GM23338 (cell line): ENCODE data around the gene PTPRE. TPM values are rescaled to one million over a fixed set of nuclear protein-coding genes. Genes with fewer than 3 reads are reported as not detected.

Experiments
- ATAC-seq: fragments of 200-7000 bp; cut with Tn5 transposase; 3 replicates; pipeline ENCODE4 v1.9.1; 2020
- DNase-seq: peaks from one replicate; pipeline ENCODE4 v3.0.0-alpha.2; 2015; ENCODE audit warnings: low spot score
- H2AFZ ChIP-seq: fragments of 200-600 bp; sonication (generic); 2 replicates; pipeline ENCODE4 v1.8.0; 2016; ENCODE audit warnings: antibody characterized with exemption, mild to moderate bottlenecking, moderate library complexity
- H3F3A ChIP-seq: fragments of 200-600 bp; sonication (generic); replicated peaks from 2 replicates; pipeline ENCODE4 v1.8.0; 2017; ENCODE audit warnings: antibody characterized with exemption, mixed run types, low read depth
- H3K27ac ChIP-seq: fragments of 200-600 bp; sonication (generic); 2 replicates; pipeline ENCODE4 v1.6.1; 2016; ENCODE audit warnings: low read depth
- H3K27me3 ChIP-seq: fragments of 200-600 bp; sonication (generic); 2 replicates; pipeline ENCODE4 v1.8.0; 2016; ENCODE audit warnings: mild to moderate bottlenecking, mixed run types, moderate library complexity; ENCODE audit not compliant: insufficient read depth
- H3K36me3 ChIP-seq: fragments of 200-600 bp; sonication (generic); 2 replicates; pipeline ENCODE4 v1.8.0; 2016; ENCODE audit warnings: mild to moderate bottlenecking; ENCODE audit not compliant: insufficient read depth
- H3K4me1 ChIP-seq: fragments of 200-600 bp; sonication (generic); 2 replicates; pipeline ENCODE4 v1.8.0; 2016; ENCODE audit warnings: mild to moderate bottlenecking, moderate library complexity; ENCODE audit not compliant: insufficient read depth
- H3K4me2 ChIP-seq: fragments of 200-600 bp; sonication (generic); 2 replicates; pipeline ENCODE4 v1.7.1; 2017; ENCODE audit warnings: mixed run types
- H3K4me3 ChIP-seq: fragments of 200-600 bp; sonication (generic); 2 replicates; pipeline ENCODE4 v1.6.1; 2016; ENCODE audit warnings: mixed run types
- H3K79me2 ChIP-seq: fragments of 200-600 bp; sonication (generic); replicated peaks from 2 replicates; pipeline ENCODE4 v1.8.0; 2017; ENCODE audit warnings: mild to moderate bottlenecking; ENCODE audit not compliant: insufficient read depth
- H3K9me2 ChIP-seq: fragments of 200-600 bp; sonication (generic); 2 replicates; pipeline ENCODE4 v1.8.0; 2017; ENCODE audit not compliant: insufficient read depth
- H4K20me1 ChIP-seq: fragments of 200-600 bp; sonication (generic); replicated peaks from 2 replicates; pipeline ENCODE4 v1.8.0; 2017; ENCODE audit warnings: mild to moderate bottlenecking; ENCODE audit not compliant: insufficient read depth
- H3K27ac Mint-ChIP-seq: 2 replicates; pipeline ENCODE4 v1.8.0; 2020; ENCODE audit warnings: inconsistent platforms, mild to moderate bottlenecking, moderate library complexity, mixed read lengths
- H3K27me3 Mint-ChIP-seq: 3 replicates; pipeline ENCODE4 v1.8.0; 2022; ENCODE audit warnings: low read depth, mild to moderate bottlenecking, moderate library complexity, mixed read lengths, inconsistent platforms; ENCODE audit not compliant: insufficient read depth, poor library complexity
- H3K36me3 Mint-ChIP-seq: 3 replicates; pipeline ENCODE4 v1.8.0; 2021; ENCODE audit warnings: low read depth, mild to moderate bottlenecking, inconsistent platforms, moderate library complexity, mixed read lengths
- H3K4me1 Mint-ChIP-seq: 3 replicates; pipeline ENCODE4 v1.8.0; 2020; ENCODE audit warnings: mild to moderate bottlenecking, inconsistent platforms, mixed read lengths
- H3K4me3 Mint-ChIP-seq: 3 replicates; pipeline ENCODE4 v1.8.0; 2021; ENCODE audit warnings: moderate library complexity, mild to moderate bottlenecking, inconsistent platforms, mixed read lengths
- H3K9me3 Mint-ChIP-seq: 3 replicates; pipeline ENCODE4 v1.8.0; 2020; ENCODE audit warnings: moderate library complexity, mild to moderate bottlenecking, inconsistent platforms, mixed read lengths
- CREB1 ChIP-seq: fragments of 250-450 bp; sonication (Bioruptor Pico); IDR thresholded peaks from 2 replicates; pipeline ENCODE4 v1.5.0; 2020; ENCODE audit warnings: low read depth, mild to moderate bottlenecking, moderate library complexity
- CTCF ChIP-seq, 2 experiments: fragments of 200-600 bp in 1 of 2; sonication (generic) in 1 of 2; conservative IDR thresholded peaks; 2 replicates each; pipeline versions ENCODE4 v1.5.1 to v1.6.1; 2016 to 2017; ENCODE audit warnings: antibody characterized with exemption in 2 of 2, low read depth in 2 of 2, mild to moderate bottlenecking in 2 of 2, moderate library complexity in 1 of 2
- ETS1 ChIP-seq: IDR thresholded peaks from 2 replicates; pipeline ENCODE4 v1.6.1; 2016; ENCODE audit warnings: antibody characterized with exemption
- EZH2 ChIP-seq: fragments of 200-600 bp; sonication (generic); IDR thresholded peaks from one replicate; pipeline ENCODE4 v1.8.0; 2017; ENCODE audit warnings: antibody characterized with exemption, mild to moderate bottlenecking, low read depth; ENCODE audit not compliant: unreplicated experiment
- EZH2phosphoT487 ChIP-seq: fragments of 200-600 bp; sonication (generic); IDR thresholded peaks from one replicate; pipeline ENCODE4 v1.8.1; 2018; ENCODE audit warnings: antibody characterized with exemption; ENCODE audit not compliant: unreplicated experiment
- JUNB ChIP-seq: IDR thresholded peaks from one replicate; pipeline ENCODE4 v1.6.1; 2016; ENCODE audit warnings: antibody characterized with exemption; ENCODE audit not compliant: unreplicated experiment
- NANOG ChIP-seq: IDR thresholded peaks from 2 replicates; pipeline ENCODE4 v1.6.1; 2016; ENCODE audit warnings: antibody characterized with exemption, borderline replicate concordance
- POLR2AphosphoS5 ChIP-seq: IDR thresholded peaks from 2 replicates; pipeline ENCODE4 v1.6.1; 2016; ENCODE audit warnings: antibody characterized with exemption, low read depth
- REST ChIP-seq: IDR thresholded peaks from one replicate; pipeline ENCODE4 v1.6.1; 2018; ENCODE audit warnings: antibody characterized with exemption; ENCODE audit not compliant: unreplicated experiment
- STAT1 ChIP-seq: IDR thresholded peaks from one replicate; pipeline ENCODE4 v1.6.1; 2016; ENCODE audit warnings: antibody characterized with exemption; ENCODE audit not compliant: unreplicated experiment
- ZNF114 ChIP-seq: fragments of 250-450 bp; sonication (Bioruptor Pico); IDR thresholded peaks from 2 replicates; pipeline ENCODE4 v1.5.0; 2020; ENCODE audit warnings: mild to moderate bottlenecking, moderate library complexity
- ZNF331 ChIP-seq: fragments of 250-450 bp; sonication (Bioruptor Pico); IDR thresholded peaks from 2 replicates; pipeline ENCODE4 v1.5.0; 2020; ENCODE audit warnings: low read depth, mild to moderate bottlenecking, moderate library complexity
- ZNF462 ChIP-seq: fragments of 250-450 bp; sonication (Bioruptor Pico); IDR thresholded peaks from 2 replicates; pipeline ENCODE4 v1.5.0; 2020; ENCODE audit warnings: mild to moderate bottlenecking, moderate library complexity
- polyA plus RNA-seq: library from polyadenylated mRNA; unstranded; fragments of >200 nt; fragmentation: Nextera tagmentation; extraction: Ambion mirVana; gene quantifications from 2 replicates; pipeline ENCODE4 v1.2.1, GENCODE V29; 2016
- total RNA-seq: library from RNA; depleted of rRNA; stranded (reverse); fragments of >200 nt; shearing (Covaris generic); gene quantifications from 2 replicates; pipeline ENCODE4 v1.2.3, GENCODE V29; 2014

Gene PTPRE
- total and polyA plus RNA-seq, 2 experiments from 2014 or later, result 0.34 to 0.42 TPM

GRCh38 chr10:127871631-127872010 lies 35.3 kb upstream of the PTPRE start:
- ATAC-seq, result no peak
- Mint-ChIP-seq H3K27me3 (no peaks in the 10 kb centered on the region), H3K9me3 (peaks cover 18% of the 10 kb centered on the region), H3K27ac (no peak overlapping the region), H3K36me3 (no peaks in the 10 kb centered on the region; the same call in 2 of the 3 replicates), H3K4me1 (no peaks in the 10 kb centered on the region; the same call in 2 of the 3 replicates), H3K4me3 (no peak overlapping the region)
- no peaks in the 10 kb centered on the region for H3K36me3 ChIP-seq
- H3K27ac ChIP-seq, result no peak overlapping the region
- H3F3A ChIP-seq, result no peaks in the 10 kb centered on the region
- H3K4me2 ChIP-seq, result no peak overlapping the region
- H3K79me2 ChIP-seq, result no peaks in the 10 kb centered on the region
- DNase-seq, result no peak
- no peak overlapping the region for H3K4me3 ChIP-seq
- H3K9me2 ChIP-seq, result no peaks in the 10 kb centered on the region
- H3K27me3 ChIP-seq, result no peaks in the 10 kb centered on the region
- H3K4me1 ChIP-seq, result no peaks in the 10 kb centered on the region
- H4K20me1 ChIP-seq, result no peaks in the 10 kb centered on the region
- H2AFZ ChIP-seq, result no peak overlapping the region
- TF ChIP-seq EZH2, result no peak
- no peak for TF ChIP-seq ZNF331 (CRISPR knock-in tag)
- no peak for TF ChIP-seq CTCF (conservative IDR thresholded peaks at IDR 0.05; ENCODE audit: low read depth in 2 of 2)
- TF ChIP-seq EZH2phosphoT487, result no peak
- no peak for TF ChIP-seq JUNB
- TF ChIP-seq ETS1, result no peak
- no peak for TF ChIP-seq POLR2AphosphoS5
- no peak for TF ChIP-seq REST
- no peak for TF ChIP-seq ZNF114 (CRISPR knock-in tag)
- no peak for TF ChIP-seq CREB1
- no peak for TF ChIP-seq ZNF462
- TF ChIP-seq NANOG, result no peak
- TF ChIP-seq STAT1, result no peak
